H1 (cell line): Measurements from ENCODE around the gene TMEM138. TPM values are rescaled to one million over a fixed set of nuclear protein-coding genes. Genes with fewer than 3 reads are reported as not detected.

ENCODE experiments used
- CTCF ChIA-PET: fragments of 300-600 bp; sonication (Branson Sonifier 250); formaldehyde crosslinking; loops from one replicate; lab custom pipeline; 2021; ENCODE audit not compliant: partially characterized antibody; lab: Charles Lee
- POLR2A ChIA-PET: fragments of 300-600 bp; sonication (Branson Sonifier 250); formaldehyde crosslinking; loops from one replicate; lab custom pipeline; 2021; ENCODE audit warnings: inconsistent platforms; ENCODE audit not compliant: partially characterized antibody; lab: Charles Lee
- DNase-seq, 2 experiments: peaks; one replicate each; pipeline versions ENCODE4 v3.0.0 to v3.0.0-alpha.2; 2010 to 2022; ENCODE audit warnings: low spot score in 2 of 2, low read depth in 1 of 2, mixed read lengths in 1 of 2
- FAIRE-seq: peaks from 2 replicates; lab custom pipeline; 2011; peaks lifted over from hg19 to GRCh38; lab: Jason Lieb, UNC
- H2AFZ ChIP-seq: 2 replicates; pipeline ENCODE4 v1.8.1; 2012; ENCODE audit warnings: low read length, inconsistent platforms
- H2AK5ac ChIP-seq: 2 replicates; pipeline ENCODE4 v1.6.1; 2013; ENCODE audit warnings: low read depth, low read length
- H2BK120ac ChIP-seq: replicated peaks from 2 replicates; pipeline ENCODE3; 2013; ENCODE audit warnings: low read depth, low read length, inconsistent platforms
- H2BK12ac ChIP-seq: 2 replicates; pipeline ENCODE4 v1.6.1; 2013; ENCODE audit warnings: low read depth, low read length
- H2BK15ac ChIP-seq: 2 replicates; pipeline ENCODE4 v1.6.1; 2013; ENCODE audit warnings: low read length
- H2BK20ac ChIP-seq: 2 replicates; pipeline ENCODE4 v1.6.1; 2013; ENCODE audit warnings: low read length
- H2BK5ac ChIP-seq: 2 replicates; pipeline ENCODE4 v1.6.1; 2013; ENCODE audit warnings: low read depth, low read length
- H3K14ac ChIP-seq: 2 replicates; pipeline ENCODE4 v1.6.1; 2013; ENCODE audit warnings: inconsistent platforms; ENCODE audit not compliant: insufficient read length
- H3K18ac ChIP-seq: 2 replicates; pipeline ENCODE4 v1.6.1; 2013; ENCODE audit warnings: low read length; ENCODE audit errors: extremely low read depth
- H3K23ac ChIP-seq: 2 replicates; pipeline ENCODE4 v1.6.1; 2013; ENCODE audit warnings: inconsistent platforms; ENCODE audit not compliant: insufficient read length
- H3K23me2 ChIP-seq: 2 replicates; pipeline ENCODE4 v1.6.1; 2013; ENCODE audit warnings: low read depth, low read length
- H3K27ac ChIP-seq: 2 replicates; pipeline ENCODE4 v1.6.1; 2011; ENCODE audit warnings: low read depth, low read length, inconsistent platforms
- H3K27me3 ChIP-seq, 4 experiments: replicated peaks in 1 of 4; 1 replicate in 1 of 4; 2 replicates in 3 of 4; pipeline versions ENCODE4 v1.6.1 to v1.8.1; 2011 to 2013; ENCODE audit warnings: low read length in 3 of 4, mild to moderate bottlenecking in 3 of 4, inconsistent platforms in 2 of 4, mixed read lengths in 2 of 4, moderate library complexity in 1 of 4; ENCODE audit not compliant: control insufficient read depth in 3 of 4, insufficient read depth in 3 of 4; ENCODE audit errors: extremely low read depth in 1 of 4
- H3K36me3 ChIP-seq, 4 experiments: 2 replicates each; pipeline versions ENCODE4 v1.6.1 to v1.8.1; 2011 to 2013; ENCODE audit warnings: mild to moderate bottlenecking in 4 of 4, low read length in 3 of 4, moderate library complexity in 2 of 4, control low read depth in 1 of 4, inconsistent platforms in 1 of 4; ENCODE audit not compliant: insufficient read depth in 4 of 4, control insufficient read depth in 2 of 4
- H3K4ac ChIP-seq: replicated peaks from 2 replicates; pipeline ENCODE3; 2013; ENCODE audit warnings: low read length, low read depth, mixed read lengths, inconsistent platforms; ENCODE audit not compliant: insufficient read length
- H3K4me1 ChIP-seq, 4 experiments: replicated peaks in 1 of 4; 1 replicate in 1 of 4; 2 replicates in 3 of 4; pipeline versions ENCODE4 v1.6.1 to v1.8.1; 2011 to 2013; ENCODE audit warnings: low read length in 3 of 4, inconsistent platforms in 2 of 4, mixed read lengths in 1 of 4; ENCODE audit not compliant: insufficient read depth in 4 of 4, control insufficient read depth in 3 of 4
- H3K4me2 ChIP-seq, 2 experiments: 2 replicates each; pipeline versions ENCODE4 v1.6.1 to v1.8.1; 2011 to 2013; ENCODE audit warnings: low read depth in 2 of 2, low read length in 2 of 2, control low read depth in 1 of 2, inconsistent platforms in 1 of 2, mild to moderate bottlenecking in 1 of 2; ENCODE audit not compliant: insufficient read depth in 1 of 2
- H3K4me3 ChIP-seq, 4 experiments: fragments of 200-600, 300-600 bp in 1 of 4; sonication (generic), shearing (Covaris generic), sonication (Bioruptor Twin) in 1 of 4; 2 replicates each; pipeline versions ENCODE4 v1.5.1 to v1.8.1; 2011 to 2016; ENCODE audit warnings: low read length in 4 of 4, low read depth in 3 of 4, control low read depth in 2 of 4, inconsistent platforms in 2 of 4, mild to moderate bottlenecking in 2 of 4, mixed read lengths in 1 of 4, moderate library complexity in 1 of 4; ENCODE audit not compliant: insufficient read depth in 2 of 4; ENCODE audit errors: extremely low read depth in 1 of 4
- H3K56ac ChIP-seq: replicated peaks from 2 replicates; pipeline ENCODE3; 2013; ENCODE audit warnings: low read depth, mild to moderate bottlenecking, mixed read lengths, low read length, inconsistent platforms; ENCODE audit not compliant: insufficient read length
- H3K79me1 ChIP-seq: 2 replicates; pipeline ENCODE4 v1.6.1; 2013; ENCODE audit warnings: low read depth, low read length, control low read depth
- H3K79me2 ChIP-seq, 2 experiments: 2 replicates each; pipeline versions ENCODE4 v1.6.1 to v1.8.1; 2012 to 2013; ENCODE audit warnings: low read length in 2 of 2, mild to moderate bottlenecking in 2 of 2, inconsistent platforms in 1 of 2; ENCODE audit not compliant: insufficient read depth in 2 of 2, control insufficient read depth in 1 of 2
- H3K9ac ChIP-seq, 4 experiments: replicated peaks in 1 of 4; 1 replicate in 1 of 4; 2 replicates in 3 of 4; pipeline versions ENCODE4 v1.6.1 to v1.8.1; 2011 to 2013; ENCODE audit warnings: low read depth in 3 of 4, low read length in 3 of 4, control low read depth in 2 of 4, mild to moderate bottlenecking in 2 of 4, moderate library complexity in 2 of 4, inconsistent platforms in 1 of 4; ENCODE audit errors: extremely low read depth in 1 of 4
- H3K9me3 ChIP-seq, 2 experiments: 2 replicates each; pipeline versions ENCODE4 v1.6.1 to v1.8.1; 2012 to 2013; ENCODE audit warnings: mild to moderate bottlenecking in 2 of 2, moderate library complexity in 2 of 2, control low read depth in 1 of 2, inconsistent platforms in 1 of 2, low read depth in 1 of 2, low read length in 1 of 2, mixed read lengths in 1 of 2; ENCODE audit not compliant: insufficient read depth in 2 of 2
- H4K20me1 ChIP-seq, 2 experiments: replicated peaks in 1 of 2; 2 replicates each; pipeline versions ENCODE3 to v1.8.1; 2011 to 2013; ENCODE audit warnings: inconsistent platforms in 2 of 2, low read length in 2 of 2, mild to moderate bottlenecking in 1 of 2; ENCODE audit not compliant: insufficient read depth in 2 of 2, control insufficient read depth in 1 of 2
- H4K5ac ChIP-seq: 2 replicates; pipeline ENCODE4 v1.6.1; 2013; ENCODE audit warnings: low read length, low read depth, mixed read lengths, inconsistent platforms; ENCODE audit not compliant: insufficient read length
- H4K8ac ChIP-seq: 2 replicates; pipeline ENCODE4 v1.8.0; 2013; ENCODE audit warnings: mild to moderate bottlenecking, moderate library complexity, low read length, inconsistent platforms; ENCODE audit not compliant: insufficient read depth; ENCODE audit errors: extremely low read depth
- H4K91ac ChIP-seq: replicated peaks from 2 replicates; pipeline ENCODE3; 2013; ENCODE audit warnings: low read length, mixed read lengths, inconsistent platforms; ENCODE audit not compliant: insufficient read length
- ATF3 ChIP-seq: IDR thresholded peaks from 2 replicates; pipeline ENCODE4 v1.6.1; 2011; ENCODE audit warnings: low read depth, mild to moderate bottlenecking, low read length; ENCODE audit not compliant: insufficient read depth
- BCL11A ChIP-seq, 2 experiments: IDR thresholded peaks; one replicate each; pipeline ENCODE4 v1.6.1; 2011; ENCODE audit warnings: low read depth in 2 of 2, low read length in 2 of 2, mild to moderate bottlenecking in 2 of 2
- CHD2 ChIP-seq: IDR thresholded peaks from 2 replicates; pipeline ENCODE4 v1.6.1; 2012; ENCODE audit warnings: low read length, improper control_type of control experiment
- EP300 ChIP-seq, 2 experiments: IDR thresholded peaks; 1 replicate in 1 of 2; 2 replicates in 1 of 2; pipeline ENCODE4 v1.6.1; 2011 to 2012; ENCODE audit warnings: low read depth in 2 of 2, low read length in 2 of 2, mild to moderate bottlenecking in 2 of 2, borderline replicate concordance in 1 of 2, inconsistent platforms in 1 of 2, moderate library complexity in 1 of 2
- EZH2 ChIP-seq: fragments of 200-600 bp; sonication (generic); IDR thresholded peaks from 2 replicates; pipeline ENCODE4 v1.7.1; 2012; ENCODE audit warnings: low read depth, mild to moderate bottlenecking, moderate library complexity, low read length, inconsistent platforms; ENCODE audit not compliant: severe bottlenecking
- GABPA ChIP-seq: IDR thresholded peaks from 2 replicates; pipeline ENCODE4 v1.6.1; 2011; ENCODE audit warnings: mild to moderate bottlenecking, low read length, moderate library complexity, borderline replicate concordance; ENCODE audit not compliant: insufficient read depth
- GTF2F1 ChIP-seq: IDR thresholded peaks from 2 replicates; pipeline ENCODE4 v1.6.1; 2012; ENCODE audit warnings: low read depth, low read length, improper control_type of control experiment, borderline replicate concordance
- JUN ChIP-seq: IDR thresholded peaks from 2 replicates; pipeline ENCODE4 v1.6.1; 2011; ENCODE audit warnings: low read depth, mild to moderate bottlenecking, improper control_type of control experiment, low read length
- RNF2 ChIP-seq: fragments of 200-900, 300-1000 bp; sonication (generic); IDR thresholded peaks from 2 replicates; pipeline ENCODE4 v1.7.1; 2016; ENCODE audit warnings: borderline replicate concordance, low read depth, mild to moderate bottlenecking, antibody characterized with exemption, low read length; ENCODE audit not compliant: poor library complexity, severe bottlenecking; ENCODE audit errors: missing control alignments
- SP1 ChIP-seq: IDR thresholded peaks from 2 replicates; pipeline ENCODE4 v1.6.1; 2011; ENCODE audit warnings: low read depth, low read length
- SUZ12 ChIP-seq: fragments of 200-600 bp; sonication (generic); IDR thresholded peaks from 2 replicates; pipeline ENCODE4 v1.6.1; 2012; ENCODE audit warnings: mild to moderate bottlenecking, inconsistent platforms, low read length, moderate library complexity, mixed read lengths
- TBP ChIP-seq: IDR thresholded peaks from 2 replicates; pipeline ENCODE4 v1.6.1; 2011; ENCODE audit warnings: low read depth, low read length, improper control_type of control experiment
- ZNF274 ChIP-seq: IDR thresholded peaks from 2 replicates; pipeline ENCODE4 v1.7.0; 2012; ENCODE audit warnings: low read length, borderline replicate concordance; ENCODE audit errors: extremely low read depth
- WGBS, 2 experiments: shearing (Covaris generic) in 1 of 2; methylation state at CpG; one replicate each; pipeline versions ENCODE4 v1.1.6 to v1.1.7; 2013 to 2015; ENCODE audit warnings: low lambda C conversion rate in 2 of 2, mixed read lengths in 2 of 2, inconsistent platforms in 1 of 2, low coverage in 1 of 2, missing lambda C conversion rate in 1 of 2; ENCODE audit not compliant: insufficient replicate concordance in 2 of 2, insufficient coverage in 1 of 2, insufficient read length in 1 of 2; ENCODE audit errors: extremely low coverage in 1 of 2, missing lambda C conversion rate in 1 of 2; 5-methylcytosine and 5-hydroxymethylcytosine counted together
- polyA plus RNA-seq, 7 experiments: library from polyadenylated mRNA; depleted of rRNA in 3 of 7; stranded (reverse) in 5 of 7; unstranded in 2 of 7; fragments of >200 nt in 5 of 7; fragments of 200-250 nt in 2 of 7; gene quantifications; 1 replicate in 5 of 7; 2 replicates in 1 of 7; 4 replicates in 1 of 7; pipeline versions ENCODE4 v1.2.1 to v1.2.3, GENCODE V29; 2011 to 2013; ENCODE audit warnings: missing spikeins in 2 of 7, mixed read lengths in 2 of 7
- total RNA-seq: library from RNA; stranded (reverse); fragmentation: NEBNext Ultra II Directional; extraction: Animal tissue kit (Norgen Biotek cat#: 25700); gene quantifications from 2 replicates; pipeline ENCODE4 v1.2.1, GENCODE V29; 2021

The TMEM138 gene
- total and polyA plus RNA-seq, 2 of the 8 experiments (the other 6 are each of a cell fraction or from before 2014, with no cell fraction given), result 32.9 to 59.0 TPM

- Histone ChIP-seq H4K5ac (no peak overlapping the region), H3K23ac (no peak overlapping the region), H4K91ac (no peak overlapping the region), H3K9me3 (no peaks in the 10 kb centered on the region), H3K79me2 (peaks cover 0 to 39% of the 10 kb centered on the region in 2 experiments; a peak in 3 of 4 replicates), H3K4ac (no peak overlapping the region), H3K4me2 (no peak overlapping the region), H3K9ac (no peak overlapping the region), H3K4me1 (no peaks in the 10 kb centered on the region), H3K27ac (no peak overlapping the region), H2AK5ac (no peak overlapping the region), H3K18ac (no peak overlapping the region), H4K8ac (no peak overlapping the region), H3K56ac (no peak overlapping the region), H3K79me1 (peaks cover 12% of the 10 kb centered on the region), H3K14ac (no peak overlapping the region), H2BK15ac (no peak overlapping the region), H2AFZ (no peak overlapping the region), H2BK20ac (no peak overlapping the region), H4K20me1 (peaks cover 4 to 21% of the 10 kb centered on the region in 2 experiments), H2BK12ac (no peak overlapping the region), H3K4me3 (no peak overlapping the region), H3K23me2 (no peaks in the 10 kb centered on the region), H2BK120ac (no peak overlapping the region), H2BK5ac (no peak overlapping the region), H3K36me3 (peaks cover 55 to 95% (median 86%) of the 10 kb centered on the region in 4 experiments), H3K27me3 (no peaks in the 10 kb centered on the region)
- FAIRE-seq, result no peak
- DNase-seq, result no peak
- CTCF ChIA-PET, result interaction anchor here (1.3 kb wide), 1 partner anchor 28 kb away, joined by 5 read pairs; no protein-coding TSS in a partner anchor
- WGBS, 2 experiments, result 93% methylated on average over 2 of the region's 2 CpGs; no CpG with 5 or more reads in 1 of the 2 experiments
- POLR2A ChIA-PET, result interaction anchor here (0.8 to 11.2 kb wide), 8 partner anchors 10 to 137 kb away, joined by 3 to 94 read pairs (median 6); partner anchors contain the start of genes CPSF7, CYB561A3, SDHAF2 and TMEM138
- TF ChIP-seq EP300 (IDR thresholded peaks at IDR 0.05; ENCODE audit: borderline replicate concordance in 1 of 2, low read depth in 2 of 2, low read length in 2 of 2), result no peak
- TF ChIP-seq JUN, result no peak
- TF ChIP-seq SP1, result no peak
- TF ChIP-seq GTF2F1, result no peak
- no peak for TF ChIP-seq EZH2
- TF ChIP-seq ZNF274, result no peak
- TF ChIP-seq ATF3, result no peak
- TF ChIP-seq TBP, result no peak
- no peak for TF ChIP-seq CHD2
- no peak for TF ChIP-seq BCL11A (IDR thresholded peaks at IDR 0.05; ENCODE audit: low read depth in 2 of 2, low read length in 2 of 2)
- TF ChIP-seq RNF2, result no peak
- TF ChIP-seq SUZ12, result no peak
- no peak for TF ChIP-seq GABPA
These were observed 55.5 kb downstream of the TMEM138 start for GRCh38 chr11:61417670-61418069.
